ENCODE results near the gene PSENEN.
"Not testable (repeated sequence)": the region's sequence is repeated elsewhere in the genome, so short reads cannot be mapped to it uniquely, and the experiment has no call there.

Gene PSENEN

DNA sequence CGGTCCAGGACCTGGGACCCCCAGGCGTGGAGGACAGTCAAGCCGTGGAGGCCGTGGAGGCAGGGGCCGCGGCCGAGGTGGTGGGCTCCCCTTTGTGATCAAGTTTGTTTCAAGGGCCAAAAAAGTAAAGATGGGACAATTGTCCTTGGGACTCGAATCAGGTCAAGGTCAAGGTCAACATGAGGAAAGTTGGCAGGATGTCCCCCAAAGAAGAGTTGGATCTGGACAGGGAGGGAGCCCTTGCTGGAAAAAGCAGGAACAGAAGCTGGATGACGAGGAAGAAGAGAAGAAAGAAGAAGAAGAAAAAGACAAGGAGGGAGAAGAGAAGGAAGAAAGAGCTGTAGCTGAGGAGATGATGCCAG lies 25.3 kb upstream of the PSENEN start:
- TF ChIP-seq, protein P1, sequence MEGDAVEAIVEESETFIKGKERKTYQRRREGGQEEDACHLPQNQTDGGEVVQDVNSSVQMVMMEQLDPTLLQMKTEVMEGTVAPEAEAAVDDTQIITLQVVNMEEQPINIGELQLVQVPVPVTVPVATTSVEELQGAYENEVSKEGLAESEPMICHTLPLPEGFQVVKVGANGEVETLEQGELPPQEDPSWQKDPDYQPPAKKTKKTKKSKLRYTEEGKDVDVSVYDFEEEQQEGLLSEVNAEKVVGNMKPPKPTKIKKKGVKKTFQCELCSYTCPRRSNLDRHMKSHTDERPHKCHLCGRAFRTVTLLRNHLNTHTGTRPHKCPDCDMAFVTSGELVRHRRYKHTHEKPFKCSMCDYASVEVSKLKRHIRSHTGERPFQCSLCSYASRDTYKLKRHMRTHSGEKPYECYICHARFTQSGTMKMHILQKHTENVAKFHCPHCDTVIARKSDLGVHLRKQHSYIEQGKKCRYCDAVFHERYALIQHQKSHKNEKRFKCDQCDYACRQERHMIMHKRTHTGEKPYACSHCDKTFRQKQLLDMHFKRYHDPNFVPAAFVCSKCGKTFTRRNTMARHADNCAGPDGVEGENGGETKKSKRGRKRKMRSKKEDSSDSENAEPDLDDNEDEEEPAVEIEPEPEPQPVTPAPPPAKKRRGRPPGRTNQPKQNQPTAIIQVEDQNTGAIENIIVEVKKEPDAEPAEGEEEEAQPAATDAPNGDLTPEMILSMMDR (IDR thresholded peaks at IDR 0.05) = no peak
- no peak for TF ChIP-seq ZFX (IDR thresholded peaks at IDR 0.05; ENCODE audit: borderline replicate concordance)
- peak overlapping the region; percentile 18; the same call in 1 of the 2 replicates for H3K27ac ChIP-seq

GRCh38 chr19:35720648-35721047 lies 24.8 kb upstream of the PSENEN start:
- no peak for TF ChIP-seq ZFX (IDR thresholded peaks at IDR 0.05; ENCODE audit: borderline replicate concordance)
- TF ChIP-seq, protein P1 (IDR thresholded peaks at IDR 0.05) = no peak
- no peak overlapping the region for H3K27ac ChIP-seq

DNA sequence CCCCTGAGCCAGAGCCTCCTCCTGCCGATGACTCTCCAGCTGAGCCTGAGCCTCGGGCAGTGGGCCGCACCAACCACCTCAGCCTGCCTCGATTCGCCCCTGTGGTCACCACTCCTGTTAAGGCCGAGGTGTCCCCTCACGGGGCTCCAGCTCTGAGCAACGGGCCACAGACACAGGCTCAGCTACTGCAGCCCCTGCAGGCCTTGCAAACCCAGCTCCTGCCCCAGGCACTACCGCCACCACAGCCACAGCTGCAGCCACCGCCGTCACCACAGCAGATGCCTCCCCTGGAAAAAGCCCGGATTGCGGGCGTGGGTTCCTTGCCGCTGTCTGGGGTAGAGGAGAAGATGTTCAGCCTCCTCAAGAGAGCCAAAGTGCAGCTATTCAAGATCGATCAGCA lies 24.1 kb upstream of the PSENEN start:
- no peak for TF ChIP-seq ZFX (IDR thresholded peaks at IDR 0.05; ENCODE audit: borderline replicate concordance)
- TF ChIP-seq, protein P1 (IDR thresholded peaks at IDR 0.05) = no peak
- H3K27ac ChIP-seq = no peak overlapping the region

- TF ChIP-seq ZFX (IDR thresholded peaks at IDR 0.05; ENCODE audit: borderline replicate concordance) = no peak
- TF ChIP-seq, protein P1 (IDR thresholded peaks at IDR 0.05) = no peak
- H3K27ac ChIP-seq = no peak overlapping the region
These were observed 23.0 kb upstream of the PSENEN start for GRCh38 chr19:35722461-35722860.

- no peak overlapping the region for H3K27ac ChIP-seq
- TF ChIP-seq, protein P1 (IDR thresholded peaks at IDR 0.05) = no peak
- no peak for TF ChIP-seq ZFX (IDR thresholded peaks at IDR 0.05; ENCODE audit: borderline replicate concordance)
These were observed 22.6 kb upstream of the PSENEN start for GRCh38 chr19:35722897-35723296.

- TF ChIP-seq ZFX (IDR thresholded peaks at IDR 0.05; ENCODE audit: borderline replicate concordance) = no peak
- TF ChIP-seq, protein P1 (IDR thresholded peaks at IDR 0.05) = no peak
- H3K27ac ChIP-seq = no peak overlapping the region
These were observed 21.8 kb upstream of the PSENEN start for GRCh38 chr19:35723671-35724070.

- H3K27ac ChIP-seq = not testable (repeated sequence)
These were observed 21.3 kb upstream of the PSENEN start for GRCh38 chr19:35724132-35724531.

DNA sequence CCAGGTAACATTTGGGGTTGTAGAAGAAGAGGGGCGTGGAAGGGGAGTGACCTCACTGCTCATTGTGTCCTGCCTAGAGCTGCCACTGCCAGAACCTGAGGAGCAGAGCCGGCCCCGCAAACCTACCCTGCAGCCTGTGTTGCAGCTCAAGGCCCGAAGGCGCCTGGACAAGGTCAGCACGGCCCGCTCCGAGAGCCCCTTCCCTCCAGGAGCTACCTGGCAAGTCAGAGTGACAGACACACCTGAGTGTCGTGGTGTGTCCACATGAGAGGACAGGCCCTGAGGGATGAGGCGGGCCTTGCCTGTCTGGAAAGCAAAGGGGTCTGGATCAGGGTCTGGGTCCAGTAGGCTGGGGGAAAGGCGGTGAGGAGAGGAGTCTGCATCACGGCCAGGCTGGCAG lies 20.9 kb upstream of the PSENEN start:
- no peak for TF ChIP-seq ZFX (IDR thresholded peaks at IDR 0.05; ENCODE audit: borderline replicate concordance)
- TF ChIP-seq, protein P1 (IDR thresholded peaks at IDR 0.05) = no peak
- H3K27ac ChIP-seq = no peak overlapping the region
